HepG2 (cell line): ENCODE measurements around the gene TAGLN. TPM values are rescaled to one million over a fixed set of nuclear protein-coding genes. Genes with fewer than 3 reads are reported as not detected.
A peak's percentile ranks its signal among the peaks of the same experiment; 100 is the strongest.

Experiments
- HDAC2 ChIP-seq: sonication (generic); formaldehyde crosslinking; IDR thresholded peaks from 2 replicates; pipeline ENCODE4 v1.4.0; 2020; ENCODE audit warnings: missing genetic modification reagents
- KDM2A ChIP-seq: sonication (generic); formaldehyde crosslinking; IDR thresholded peaks from 2 replicates; pipeline ENCODE4 v1.4.0; 2020; ENCODE audit warnings: low read depth, missing genetic modification reagents, borderline replicate concordance
- KLF11 ChIP-seq: IDR thresholded peaks from 2 replicates; pipeline ENCODE4 v1.6.1; 2016; ENCODE audit warnings: missing compliant biosample characterization
- MATR3 ChIP-seq: sonication (generic); formaldehyde crosslinking; IDR thresholded peaks from 2 replicates; pipeline ENCODE4 v1.4.0; 2020; ENCODE audit warnings: missing genetic modification reagents
- TARDBP ChIP-seq: sonication (generic); formaldehyde crosslinking; IDR thresholded peaks from 2 replicates; pipeline ENCODE4 v1.8.0; 2022; ENCODE audit warnings: mild to moderate bottlenecking, missing genetic modification reagents
- TEAD2 ChIP-seq: sonication (generic); formaldehyde crosslinking; IDR thresholded peaks from 2 replicates; pipeline ENCODE4 v1.9.0; 2021; ENCODE audit warnings: missing genetic modification reagents
- TRIM24 ChIP-seq: sonication (generic); formaldehyde crosslinking; IDR thresholded peaks from 2 replicates; pipeline ENCODE4 v1.8.0; 2022; ENCODE audit warnings: mild to moderate bottlenecking, missing genetic modification reagents
- ZFY ChIP-seq: sonication (generic); formaldehyde crosslinking; IDR thresholded peaks from 2 replicates; pipeline ENCODE4 v1.4.0; 2020; ENCODE audit warnings: missing genetic modification reagents
- ZKSCAN5 ChIP-seq: sonication (generic); formaldehyde crosslinking; IDR thresholded peaks from 2 replicates; pipeline ENCODE4 v1.5.1; 2020; ENCODE audit warnings: mild to moderate bottlenecking, missing genetic modification reagents
- ZNF232 ChIP-seq: sonication (generic); formaldehyde crosslinking; IDR thresholded peaks from 2 replicates; pipeline ENCODE4 v1.4.0; 2020; ENCODE audit warnings: missing genetic modification reagents, borderline replicate concordance
- ZNF343 ChIP-seq: sonication (generic); formaldehyde crosslinking; IDR thresholded peaks from 2 replicates; pipeline ENCODE4 v1.4.0; 2020; ENCODE audit warnings: mild to moderate bottlenecking, missing genetic modification reagents
- ZNF570 ChIP-seq: sonication (generic); formaldehyde crosslinking; IDR thresholded peaks from 2 replicates; pipeline ENCODE4 v1.4.0; 2020; ENCODE audit warnings: mild to moderate bottlenecking, missing genetic modification reagents, borderline replicate concordance
- polyA plus RNA-seq, 8 experiments: library from polyadenylated mRNA; depleted of rRNA in 3 of 8; stranded (reverse) in 7 of 8; unstranded in 1 of 8; fragments of >200 nt; fragmentation: Illumina TruSeq in 4 of 8; extraction: Trizol in 4 of 8; gene quantifications; 2 replicates each; pipeline versions ENCODE4 v1.2.1 to v1.2.3, GENCODE V29; 2011 to 2016; ENCODE audit warnings: low read depth in 4 of 8, missing spikeins in 1 of 8, mixed read lengths in 1 of 8; ENCODE audit not compliant: insufficient read depth in 1 of 8
- total RNA-seq, 5 experiments: library from RNA; depleted of rRNA; stranded (reverse); fragments of >200 nt; fragmentation: Illumina TruSeq; extraction: Trizol; gene quantifications; 2 replicates each; pipeline ENCODE4 v1.2.3, GENCODE V29; 2016; ENCODE audit warnings: low read depth in 1 of 5
- TF ChIP-seq, protein P1 (sequence below): sonication (generic); formaldehyde crosslinking; IDR thresholded peaks from 2 replicates; pipeline ENCODE4 v1.4.0; 2020; ENCODE audit warnings: missing genetic modification reagents
- TF ChIP-seq, protein P2 (sequence below), 2 experiments: sonication (generic) in 1 of 2; formaldehyde crosslinking in 1 of 2; IDR thresholded peaks; 2 replicates each; pipeline versions ENCODE4 v1.4.0 to v1.6.1; 2018 to 2020; ENCODE audit warnings: missing genetic modification reagents in 2 of 2, borderline replicate concordance in 1 of 2, low read depth in 1 of 2, mild to moderate bottlenecking in 1 of 2, missing biosample characterization in 1 of 2
- TF ChIP-seq, protein P3 (sequence below): sonication (generic); formaldehyde crosslinking; IDR thresholded peaks from 2 replicates; pipeline ENCODE4 v1.8.1; 2023; ENCODE audit warnings: missing genetic modification reagents, inconsistent platforms, borderline replicate concordance
- TF ChIP-seq, protein P4 (sequence below): sonication (generic); formaldehyde crosslinking; IDR thresholded peaks from 2 replicates; pipeline ENCODE4 v1.4.0; 2020; ENCODE audit warnings: low read depth, mild to moderate bottlenecking, missing genetic modification reagents
- TF ChIP-seq, protein P5 (sequence below): sonication (generic); formaldehyde crosslinking; IDR thresholded peaks from 2 replicates; pipeline ENCODE4 v1.4.0; 2020; ENCODE audit warnings: low read depth, missing genetic modification reagents
- TF ChIP-seq, protein P6 (sequence below): sonication (generic); formaldehyde crosslinking; IDR thresholded peaks from 2 replicates; pipeline ENCODE4 v1.5.0; 2020; ENCODE audit warnings: missing genetic modification reagents

The TAGLN gene
- total and polyA plus RNA-seq, 2 of the 13 experiments (the other 11 are each of a cell fraction or from before 2014, with no cell fraction given): 12.6 to 75.4 TPM

DNA sequence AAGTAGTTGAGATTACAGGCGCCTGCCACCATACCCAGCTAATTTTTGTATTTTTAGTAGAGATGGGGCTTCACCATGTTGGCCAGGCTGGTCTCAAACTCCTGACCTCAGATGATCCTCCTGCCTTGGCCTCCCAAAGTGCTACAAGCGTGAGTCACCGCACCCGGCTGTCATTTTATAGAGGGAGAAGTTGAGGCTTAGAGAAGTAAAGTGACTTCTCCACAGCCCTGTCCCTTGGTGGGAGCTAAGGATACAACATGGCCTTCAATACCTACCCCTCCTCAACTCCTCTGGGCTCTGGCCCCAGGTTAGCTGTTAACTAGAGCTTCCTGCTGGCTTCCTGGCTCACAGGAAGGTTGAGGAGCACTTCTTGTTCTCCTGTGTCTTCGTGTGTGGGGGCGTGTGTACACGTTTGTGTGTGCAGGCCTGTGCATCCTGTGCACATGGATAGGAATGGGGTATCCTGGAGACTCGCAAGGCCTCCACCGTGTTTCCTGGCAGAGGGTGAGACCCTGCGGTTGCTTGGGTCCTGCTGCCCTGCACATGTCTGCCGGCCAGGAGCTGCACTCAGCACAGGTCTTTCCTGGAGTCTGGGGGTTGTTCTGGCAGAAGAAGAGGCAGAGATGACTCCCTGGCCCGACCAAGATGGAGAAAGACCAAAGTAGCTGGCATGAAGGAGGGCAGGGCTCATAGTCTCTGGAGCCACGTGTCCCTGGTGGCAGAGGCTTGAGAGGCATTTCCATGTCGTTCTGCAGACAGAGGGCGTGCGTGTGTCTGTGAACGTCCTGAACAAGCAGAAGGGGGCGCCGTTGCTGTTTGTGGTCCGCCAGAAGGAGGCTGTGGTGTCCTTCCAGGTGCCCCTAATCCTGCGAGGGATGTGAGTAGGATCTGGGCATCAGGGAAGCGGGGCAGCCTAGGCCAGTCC lies 18.2 kb upstream of the TAGLN start (continued):
- TF ChIP-seq, protein P1, sequence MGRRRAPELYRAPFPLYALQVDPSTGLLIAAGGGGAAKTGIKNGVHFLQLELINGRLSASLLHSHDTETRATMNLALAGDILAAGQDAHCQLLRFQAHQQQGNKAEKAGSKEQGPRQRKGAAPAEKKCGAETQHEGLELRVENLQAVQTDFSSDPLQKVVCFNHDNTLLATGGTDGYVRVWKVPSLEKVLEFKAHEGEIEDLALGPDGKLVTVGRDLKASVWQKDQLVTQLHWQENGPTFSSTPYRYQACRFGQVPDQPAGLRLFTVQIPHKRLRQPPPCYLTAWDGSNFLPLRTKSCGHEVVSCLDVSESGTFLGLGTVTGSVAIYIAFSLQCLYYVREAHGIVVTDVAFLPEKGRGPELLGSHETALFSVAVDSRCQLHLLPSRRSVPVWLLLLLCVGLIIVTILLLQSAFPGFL (CRISPR knock-in tag): no peak
- TF ChIP-seq TEAD2 (CRISPR knock-in tag) (no peak), ZNF570 (CRISPR knock-in tag) (no peak), ZNF343 (CRISPR knock-in tag) (no peak), ZNF232 (CRISPR knock-in tag) (no peak), ZKSCAN5 (CRISPR knock-in tag) (no peak), TARDBP (CRISPR knock-in tag) (no peak), KDM2A (CRISPR knock-in tag) (0 out of 2 replicates have a peak, but pooled peaks have one; percentile 61), TRIM24 (CRISPR knock-in tag) (no peak), ZFY (CRISPR knock-in tag) (peak; percentile 35; the same call in 1 of the 2 replicates), HDAC2 (no peak), KLF11 (CRISPR knock-in tag) (no peak), MATR3 (CRISPR knock-in tag) (no peak)
- TF ChIP-seq, protein P2, sequence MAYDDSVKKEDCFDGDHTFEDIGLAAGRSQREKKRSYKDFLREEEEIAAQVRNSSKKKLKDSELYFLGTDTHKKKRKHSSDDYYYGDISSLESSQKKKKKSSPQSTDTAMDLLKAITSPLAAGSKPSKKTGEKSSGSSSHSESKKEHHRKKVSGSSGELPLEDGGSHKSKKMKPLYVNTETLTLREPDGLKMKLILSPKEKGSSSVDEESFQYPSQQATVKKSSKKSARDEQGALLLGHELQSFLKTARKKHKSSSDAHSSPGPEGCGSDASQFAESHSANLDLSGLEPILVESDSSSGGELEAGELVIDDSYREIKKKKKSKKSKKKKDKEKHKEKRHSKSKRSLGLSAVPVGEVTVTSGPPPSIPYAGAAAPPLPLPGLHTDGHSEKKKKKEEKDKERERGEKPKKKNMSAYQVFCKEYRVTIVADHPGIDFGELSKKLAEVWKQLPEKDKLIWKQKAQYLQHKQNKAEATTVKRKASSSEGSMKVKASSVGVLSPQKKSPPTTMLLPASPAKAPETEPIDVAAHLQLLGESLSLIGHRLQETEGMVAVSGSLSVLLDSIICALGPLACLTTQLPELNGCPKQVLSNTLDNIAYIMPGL (CRISPR knock-in tag; IDR thresholded peaks at IDR 0.05; ENCODE audit: borderline replicate concordance in 1 of 2, low read depth in 1 of 2): peak; percentile 84 to 95
- TF ChIP-seq, protein P3, sequence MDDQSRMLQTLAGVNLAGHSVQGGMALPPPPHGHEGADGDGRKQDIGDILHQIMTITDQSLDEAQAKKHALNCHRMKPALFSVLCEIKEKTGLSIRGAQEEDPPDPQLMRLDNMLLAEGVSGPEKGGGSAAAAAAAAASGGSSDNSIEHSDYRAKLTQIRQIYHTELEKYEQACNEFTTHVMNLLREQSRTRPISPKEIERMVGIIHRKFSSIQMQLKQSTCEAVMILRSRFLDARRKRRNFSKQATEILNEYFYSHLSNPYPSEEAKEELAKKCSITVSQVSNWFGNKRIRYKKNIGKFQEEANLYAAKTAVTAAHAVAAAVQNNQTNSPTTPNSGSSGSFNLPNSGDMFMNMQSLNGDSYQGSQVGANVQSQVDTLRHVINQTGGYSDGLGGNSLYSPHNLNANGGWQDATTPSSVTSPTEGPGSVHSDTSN (CRISPR knock-in tag): no peak
- TF ChIP-seq, protein P4, sequence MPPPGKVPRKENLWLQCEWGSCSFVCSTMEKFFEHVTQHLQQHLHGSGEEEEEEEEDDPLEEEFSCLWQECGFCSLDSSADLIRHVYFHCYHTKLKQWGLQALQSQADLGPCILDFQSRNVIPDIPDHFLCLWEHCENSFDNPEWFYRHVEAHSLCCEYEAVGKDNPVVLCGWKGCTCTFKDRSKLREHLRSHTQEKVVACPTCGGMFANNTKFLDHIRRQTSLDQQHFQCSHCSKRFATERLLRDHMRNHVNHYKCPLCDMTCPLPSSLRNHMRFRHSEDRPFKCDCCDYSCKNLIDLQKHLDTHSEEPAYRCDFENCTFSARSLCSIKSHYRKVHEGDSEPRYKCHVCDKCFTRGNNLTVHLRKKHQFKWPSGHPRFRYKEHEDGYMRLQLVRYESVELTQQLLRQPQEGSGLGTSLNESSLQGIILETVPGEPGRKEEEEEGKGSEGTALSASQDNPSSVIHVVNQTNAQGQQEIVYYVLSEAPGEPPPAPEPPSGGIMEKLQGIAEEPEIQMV (CRISPR knock-in tag): no peak
- TF ChIP-seq, protein P5, sequence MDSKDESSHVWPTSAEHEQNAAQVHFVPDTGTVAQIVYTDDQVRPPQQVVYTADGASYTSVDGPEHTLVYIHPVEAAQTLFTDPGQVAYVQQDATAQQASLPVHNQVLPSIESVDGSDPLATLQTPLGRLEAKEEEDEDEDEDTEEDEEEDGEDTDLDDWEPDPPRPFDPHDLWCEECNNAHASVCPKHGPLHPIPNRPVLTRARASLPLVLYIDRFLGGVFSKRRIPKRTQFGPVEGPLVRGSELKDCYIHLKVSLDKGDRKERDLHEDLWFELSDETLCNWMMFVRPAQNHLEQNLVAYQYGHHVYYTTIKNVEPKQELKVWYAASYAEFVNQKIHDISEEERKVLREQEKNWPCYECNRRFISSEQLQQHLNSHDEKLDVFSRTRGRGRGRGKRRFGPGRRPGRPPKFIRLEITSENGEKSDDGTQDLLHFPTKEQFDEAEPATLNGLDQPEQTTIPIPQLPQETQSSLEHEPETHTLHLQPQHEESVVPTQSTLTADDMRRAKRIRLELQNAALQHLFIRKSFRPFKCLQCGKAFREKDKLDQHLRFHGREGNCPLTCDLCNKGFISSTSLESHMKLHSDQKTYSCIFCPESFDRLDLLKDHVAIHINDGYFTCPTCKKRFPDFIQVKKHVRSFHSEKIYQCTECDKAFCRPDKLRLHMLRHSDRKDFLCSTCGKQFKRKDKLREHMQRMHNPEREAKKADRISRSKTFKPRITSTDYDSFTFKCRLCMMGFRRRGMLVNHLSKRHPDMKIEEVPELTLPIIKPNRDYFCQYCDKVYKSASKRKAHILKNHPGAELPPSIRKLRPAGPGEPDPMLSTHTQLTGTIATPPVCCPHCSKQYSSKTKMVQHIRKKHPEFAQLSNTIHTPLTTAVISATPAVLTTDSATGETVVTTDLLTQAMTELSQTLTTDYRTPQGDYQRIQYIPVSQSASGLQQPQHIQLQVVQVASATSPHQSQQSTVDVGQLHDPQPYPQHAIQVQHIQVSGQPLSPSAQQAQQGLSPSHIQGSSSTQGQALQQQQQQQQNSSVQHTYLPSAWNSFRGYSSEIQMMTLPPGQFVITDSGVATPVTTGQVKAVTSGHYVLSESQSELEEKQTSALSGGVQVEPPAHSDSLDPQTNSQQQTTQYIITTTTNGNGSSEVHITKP (CRISPR knock-in tag): no peak
- TF ChIP-seq, protein P6, sequence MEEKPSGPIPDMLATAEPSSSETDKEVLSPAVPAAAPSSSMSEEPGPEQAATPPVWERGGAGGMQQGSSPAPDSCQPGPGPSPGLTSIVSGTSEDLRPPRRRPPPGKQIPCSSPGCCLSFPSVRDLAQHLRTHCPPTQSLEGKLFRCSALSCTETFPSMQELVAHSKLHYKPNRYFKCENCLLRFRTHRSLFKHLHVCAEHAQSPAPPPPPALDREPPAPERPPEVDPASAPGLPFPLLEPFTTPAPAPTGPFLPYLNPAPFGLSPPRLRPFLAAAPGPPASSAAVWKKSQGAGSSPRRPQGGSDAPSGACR (CRISPR knock-in tag): no peak
